Neural progenitor cell (in vitro differentiated cells): Measurements from ENCODE around the gene RPH3AL. TPM values are rescaled to one million over a fixed set of nuclear protein-coding genes. Genes with fewer than 3 reads are reported as not detected.

Experiments
- DNase-seq: peaks from one replicate; pipeline ENCODE4 v3.0.0-alpha.2; 2016; ENCODE audit warnings: low spot score
- H2AFZ ChIP-seq: fragments of 200-600 bp; sonication (generic); replicated peaks from 2 replicates; pipeline ENCODE4 v1.6.1; 2016; ENCODE audit warnings: antibody characterized with exemption
- H3F3A ChIP-seq: fragments of 200-600 bp; sonication (generic); 2 replicates; pipeline ENCODE4 v1.6.1; 2016; ENCODE audit warnings: antibody characterized with exemption, low read depth
- H3K27ac ChIP-seq: fragments of 200-600 bp; sonication (generic); 2 replicates; pipeline ENCODE4 v1.5.1; 2016; ENCODE audit warnings: mild to moderate bottlenecking
- H3K27me3 ChIP-seq: fragments of 200-600 bp; sonication (generic); 2 replicates; pipeline ENCODE4 v1.6.1; 2016; ENCODE audit warnings: mild to moderate bottlenecking, moderate library complexity
- H3K36me3 ChIP-seq: fragments of 200-600 bp; sonication (generic); 2 replicates; pipeline ENCODE4 v1.5.1; 2016
- H3K4me1 ChIP-seq: fragments of 200-600 bp; sonication (generic); 2 replicates; pipeline ENCODE4 v1.6.1; 2016; ENCODE audit warnings: mixed run types
- H3K4me2 ChIP-seq: fragments of 200-600 bp; sonication (generic); 2 replicates; pipeline ENCODE4 v1.6.1; 2016
- H3K4me3 ChIP-seq: fragments of 200-600 bp; sonication (generic); 2 replicates; pipeline ENCODE4 v1.5.1; 2016
- H3K79me2 ChIP-seq: fragments of 200-600 bp; sonication (generic); 2 replicates; pipeline ENCODE4 v1.6.1; 2016; ENCODE audit warnings: low read depth
- H3K9ac ChIP-seq: fragments of 200-600 bp; sonication (generic); 2 replicates; pipeline ENCODE4 v1.6.1; 2016
- H3K9me3 ChIP-seq: fragments of 200-600 bp; sonication (generic); 2 replicates; pipeline ENCODE4 v1.5.1; 2016; ENCODE audit warnings: low read depth
- H4K20me1 ChIP-seq: fragments of 200-600 bp; sonication (generic); 2 replicates; pipeline ENCODE4 v1.6.1; 2016; ENCODE audit warnings: low read depth
- H3K27ac Mint-ChIP-seq: 3 replicates; pipeline ENCODE4 v1.8.0; 2021; ENCODE audit warnings: mixed read lengths
- H3K27me3 Mint-ChIP-seq: 2 replicates; pipeline ENCODE4 v1.8.0; 2022; ENCODE audit warnings: low read depth, mild to moderate bottlenecking, inconsistent platforms, moderate library complexity, mixed read lengths; ENCODE audit not compliant: insufficient read depth
- H3K36me3 Mint-ChIP-seq: 3 replicates; pipeline ENCODE4 v1.8.0; 2021; ENCODE audit warnings: mixed read lengths
- H3K4me1 Mint-ChIP-seq: 3 replicates; pipeline ENCODE4 v1.8.0; 2021; ENCODE audit warnings: mixed read lengths
- H3K4me3 Mint-ChIP-seq: 3 replicates; pipeline ENCODE4 v1.8.0; 2021; ENCODE audit warnings: mild to moderate bottlenecking, moderate library complexity, mixed read lengths
- H3K9me3 Mint-ChIP-seq: 3 replicates; pipeline ENCODE4 v1.8.0; 2020; ENCODE audit warnings: mixed read lengths
- EZH2 ChIP-seq: fragments of 200-600 bp; sonication (generic); IDR thresholded peaks from 2 replicates; pipeline ENCODE4 v1.6.1; 2017; ENCODE audit warnings: antibody characterized with exemption, mild to moderate bottlenecking, moderate library complexity
- EZH2phosphoT487 ChIP-seq: fragments of 200-600 bp; sonication (generic); IDR thresholded peaks from 2 replicates; pipeline ENCODE4 v1.6.1; 2017; ENCODE audit warnings: antibody characterized with exemption
- total RNA-seq: library from RNA; depleted of rRNA; stranded (reverse); fragments of >200 nt; gene quantifications from 2 replicates; pipeline ENCODE4 v1.2.3, GENCODE V29; 2015; ENCODE audit warnings: low replicate concordance
- TF ChIP-seq, protein P1 (sequence below): fragments of 200-600 bp; sonication (generic); IDR thresholded peaks from 2 replicates; pipeline ENCODE4 v1.5.1; 2017; ENCODE audit warnings: antibody characterized with exemption, mild to moderate bottlenecking

The RPH3AL gene
- total RNA-seq, 1 donor from 2014 or later = 7.5 TPM

DNA sequence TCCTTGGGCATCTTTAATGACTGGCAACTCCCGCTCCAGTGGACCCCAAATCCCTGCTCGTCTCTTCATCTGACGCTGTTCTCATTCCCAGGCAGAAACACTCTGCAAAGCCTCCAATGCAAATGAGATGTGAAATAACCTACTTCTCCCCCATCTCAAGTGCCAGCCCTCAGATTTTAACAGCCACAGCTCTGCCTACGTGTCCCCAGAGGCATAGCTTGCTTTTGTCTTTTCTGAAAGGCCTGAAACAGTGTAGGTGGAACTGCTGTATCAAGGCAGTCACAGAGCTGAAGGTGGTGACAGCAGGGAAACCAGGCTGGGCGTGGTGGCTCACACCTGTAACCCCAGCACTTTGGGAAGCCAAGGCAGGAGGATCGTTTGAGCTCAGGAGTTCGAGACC lies 14.7 kb downstream of the RPH3AL start:
- H3K79me2 ChIP-seq = no peaks in the 10 kb centered on the region
- H3K4me2 ChIP-seq = no peak overlapping the region
- peaks cover 45% of the 10 kb centered on the region for H3K4me1 Mint-ChIP-seq
- H3K4me1 ChIP-seq = peaks cover 24% of the 10 kb centered on the region
- H3K4me3 Mint-ChIP-seq = no peak overlapping the region
- H3K27ac Mint-ChIP-seq = no peak overlapping the region
- peaks cover 10% of the 10 kb centered on the region for H3K27me3 Mint-ChIP-seq
- H3K27me3 ChIP-seq = peaks cover 13% of the 10 kb centered on the region
- H3F3A ChIP-seq = no peaks in the 10 kb centered on the region
- no peaks in the 10 kb centered on the region for H3K9me3 Mint-ChIP-seq
- no peak overlapping the region for H3K4me3 ChIP-seq
- no peaks in the 10 kb centered on the region for H3K36me3 ChIP-seq
- TF ChIP-seq EZH2 (no peak), EZH2phosphoT487 (no peak)
- TF ChIP-seq, protein P1, sequence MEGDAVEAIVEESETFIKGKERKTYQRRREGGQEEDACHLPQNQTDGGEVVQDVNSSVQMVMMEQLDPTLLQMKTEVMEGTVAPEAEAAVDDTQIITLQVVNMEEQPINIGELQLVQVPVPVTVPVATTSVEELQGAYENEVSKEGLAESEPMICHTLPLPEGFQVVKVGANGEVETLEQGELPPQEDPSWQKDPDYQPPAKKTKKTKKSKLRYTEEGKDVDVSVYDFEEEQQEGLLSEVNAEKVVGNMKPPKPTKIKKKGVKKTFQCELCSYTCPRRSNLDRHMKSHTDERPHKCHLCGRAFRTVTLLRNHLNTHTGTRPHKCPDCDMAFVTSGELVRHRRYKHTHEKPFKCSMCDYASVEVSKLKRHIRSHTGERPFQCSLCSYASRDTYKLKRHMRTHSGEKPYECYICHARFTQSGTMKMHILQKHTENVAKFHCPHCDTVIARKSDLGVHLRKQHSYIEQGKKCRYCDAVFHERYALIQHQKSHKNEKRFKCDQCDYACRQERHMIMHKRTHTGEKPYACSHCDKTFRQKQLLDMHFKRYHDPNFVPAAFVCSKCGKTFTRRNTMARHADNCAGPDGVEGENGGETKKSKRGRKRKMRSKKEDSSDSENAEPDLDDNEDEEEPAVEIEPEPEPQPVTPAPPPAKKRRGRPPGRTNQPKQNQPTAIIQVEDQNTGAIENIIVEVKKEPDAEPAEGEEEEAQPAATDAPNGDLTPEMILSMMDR = no peak
- no peak for DNase-seq
- H3K9ac ChIP-seq = no peak overlapping the region
- peaks cover 7% of the 10 kb centered on the region for H4K20me1 ChIP-seq
- H2AFZ ChIP-seq = no peak overlapping the region
- H3K9me3 ChIP-seq = no peaks in the 10 kb centered on the region
- H3K36me3 Mint-ChIP-seq = no peaks in the 10 kb centered on the region
- no peak overlapping the region for H3K27ac ChIP-seq

DNA sequence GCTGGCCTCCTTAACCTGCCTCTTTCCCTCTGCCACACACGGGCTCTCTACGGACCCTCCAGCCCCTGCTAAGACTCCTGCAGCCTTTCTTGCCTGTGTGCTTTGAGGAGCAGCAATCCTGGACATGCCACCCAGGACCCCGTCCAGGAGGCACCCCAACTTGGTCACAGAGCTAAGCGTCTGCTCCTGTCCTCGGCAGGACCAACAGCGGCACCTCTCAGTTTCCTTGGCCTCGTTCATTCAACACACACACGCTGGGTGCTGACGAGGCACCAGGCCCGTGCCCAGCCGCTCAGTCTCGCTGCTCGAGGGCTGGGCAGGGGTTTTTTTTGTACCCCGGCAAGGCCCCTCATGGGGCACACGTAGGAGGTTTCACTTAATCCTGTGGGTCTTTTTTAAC lies 15.2 kb downstream of the RPH3AL start:
- Mint-ChIP-seq H3K27me3 (peaks cover 9% of the 10 kb centered on the region), H3K9me3 (no peaks in the 10 kb centered on the region), H3K4me3 (no peak overlapping the region), H3K27ac (peak overlapping the region; percentile 53), H3K36me3 (no peaks in the 10 kb centered on the region), H3K4me1 (peaks cover 45% of the 10 kb centered on the region)
- Histone ChIP-seq H3K4me1 (peaks cover 24% of the 10 kb centered on the region), H3K4me3 (no peak overlapping the region), H3K9me3 (no peaks in the 10 kb centered on the region), H2AFZ (no peak overlapping the region), H3K27ac (no peak overlapping the region), H3K79me2 (no peaks in the 10 kb centered on the region), H3K36me3 (no peaks in the 10 kb centered on the region), H3K9ac (no peak overlapping the region), H3K27me3 (peaks cover 13% of the 10 kb centered on the region), H3F3A (no peaks in the 10 kb centered on the region), H4K20me1 (peaks cover 7% of the 10 kb centered on the region), H3K4me2 (no peak overlapping the region)
- no peak for TF ChIP-seq EZH2
- TF ChIP-seq, protein P1 = no peak
- TF ChIP-seq EZH2phosphoT487 = no peak
- DNase-seq = no peak

DNA sequence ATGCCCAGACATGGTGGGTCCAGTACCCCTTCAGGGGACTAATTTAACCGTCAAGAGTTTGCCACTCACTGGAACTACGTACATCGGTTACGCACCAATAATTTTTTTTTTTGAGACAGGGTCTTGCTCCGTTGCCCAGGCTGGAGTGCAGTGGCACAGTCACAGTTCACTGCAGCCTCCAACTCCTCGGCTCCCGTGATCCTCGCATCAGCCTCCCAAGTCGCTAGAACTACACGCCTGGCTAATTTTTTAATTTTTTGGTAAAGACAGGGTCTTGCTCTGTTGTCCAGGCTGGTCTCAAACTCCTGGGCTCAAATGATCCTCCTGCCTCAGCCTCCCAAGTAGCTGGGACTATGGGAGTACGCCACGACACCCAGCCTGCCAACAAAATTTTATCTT lies 15.6 kb downstream of the RPH3AL start:
- Histone ChIP-seq H3K27ac (no peak overlapping the region), H3K36me3 (no peaks in the 10 kb centered on the region), H3F3A (no peaks in the 10 kb centered on the region), H3K9me3 (no peaks in the 10 kb centered on the region), H3K4me1 (peaks cover 24% of the 10 kb centered on the region), H2AFZ (no peak overlapping the region), H4K20me1 (peaks cover 7% of the 10 kb centered on the region), H3K79me2 (no peaks in the 10 kb centered on the region), H3K27me3 (peaks cover 13% of the 10 kb centered on the region), H3K4me3 (no peak overlapping the region), H3K4me2 (no peak overlapping the region), H3K9ac (no peak overlapping the region)
- Mint-ChIP-seq H3K4me3 (no peak overlapping the region), H3K27ac (peak overlapping the region; percentile 53), H3K36me3 (no peaks in the 10 kb centered on the region), H3K9me3 (no peaks in the 10 kb centered on the region), H3K4me1 (peaks cover 45% of the 10 kb centered on the region), H3K27me3 (peaks cover 9% of the 10 kb centered on the region)
- no peak for DNase-seq
- TF ChIP-seq, protein P1 = no peak
- TF ChIP-seq EZH2 (no peak), EZH2phosphoT487 (no peak)
